LNCaP clone FGC (cell line): Measurements from ENCODE around the gene RGMA.

Experiments
- DNase-seq: peaks from one replicate; pipeline ENCODE4 v3.0.0-alpha.2; 2011; ENCODE audit warnings: low read depth
- H3K4me3 ChIP-seq: 2 replicates; pipeline ENCODE4 v1.5.1; 2011; ENCODE audit warnings: mild to moderate bottlenecking, low read depth, low read length, control low read depth
- TF ChIP-seq, protein P1 (sequence below): IDR thresholded peaks from 2 replicates; pipeline ENCODE4 v1.5.1; 2012; ENCODE audit warnings: mild to moderate bottlenecking; ENCODE audit not compliant: control insufficient read depth, insufficient read depth; ENCODE audit errors: extremely low read depth

The RGMA gene

DNA sequence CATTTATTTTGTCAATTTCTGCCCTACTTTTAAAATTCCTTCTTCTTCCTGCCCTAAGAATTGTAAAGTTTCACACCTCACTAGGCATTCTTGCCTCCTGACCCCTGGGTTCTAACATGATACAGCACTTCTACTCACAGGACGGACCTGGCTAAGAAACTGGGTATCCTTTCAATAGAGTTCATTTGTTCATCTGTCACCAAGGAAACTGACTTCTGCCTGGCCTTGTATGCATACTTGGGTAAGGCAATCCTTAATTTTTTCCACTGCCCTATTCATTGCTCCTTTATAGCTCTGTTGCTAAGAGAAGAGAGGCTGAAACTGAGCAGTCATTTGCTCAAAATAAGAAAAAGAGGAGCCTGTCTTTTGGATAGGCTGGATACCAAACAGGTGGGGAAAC lies 3.3 kb downstream of the RGMA start:
- TF ChIP-seq, protein P1, sequence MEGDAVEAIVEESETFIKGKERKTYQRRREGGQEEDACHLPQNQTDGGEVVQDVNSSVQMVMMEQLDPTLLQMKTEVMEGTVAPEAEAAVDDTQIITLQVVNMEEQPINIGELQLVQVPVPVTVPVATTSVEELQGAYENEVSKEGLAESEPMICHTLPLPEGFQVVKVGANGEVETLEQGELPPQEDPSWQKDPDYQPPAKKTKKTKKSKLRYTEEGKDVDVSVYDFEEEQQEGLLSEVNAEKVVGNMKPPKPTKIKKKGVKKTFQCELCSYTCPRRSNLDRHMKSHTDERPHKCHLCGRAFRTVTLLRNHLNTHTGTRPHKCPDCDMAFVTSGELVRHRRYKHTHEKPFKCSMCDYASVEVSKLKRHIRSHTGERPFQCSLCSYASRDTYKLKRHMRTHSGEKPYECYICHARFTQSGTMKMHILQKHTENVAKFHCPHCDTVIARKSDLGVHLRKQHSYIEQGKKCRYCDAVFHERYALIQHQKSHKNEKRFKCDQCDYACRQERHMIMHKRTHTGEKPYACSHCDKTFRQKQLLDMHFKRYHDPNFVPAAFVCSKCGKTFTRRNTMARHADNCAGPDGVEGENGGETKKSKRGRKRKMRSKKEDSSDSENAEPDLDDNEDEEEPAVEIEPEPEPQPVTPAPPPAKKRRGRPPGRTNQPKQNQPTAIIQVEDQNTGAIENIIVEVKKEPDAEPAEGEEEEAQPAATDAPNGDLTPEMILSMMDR: no peak
- DNase-seq: no peak
- no peak overlapping the region for H3K4me3 ChIP-seq

DNA sequence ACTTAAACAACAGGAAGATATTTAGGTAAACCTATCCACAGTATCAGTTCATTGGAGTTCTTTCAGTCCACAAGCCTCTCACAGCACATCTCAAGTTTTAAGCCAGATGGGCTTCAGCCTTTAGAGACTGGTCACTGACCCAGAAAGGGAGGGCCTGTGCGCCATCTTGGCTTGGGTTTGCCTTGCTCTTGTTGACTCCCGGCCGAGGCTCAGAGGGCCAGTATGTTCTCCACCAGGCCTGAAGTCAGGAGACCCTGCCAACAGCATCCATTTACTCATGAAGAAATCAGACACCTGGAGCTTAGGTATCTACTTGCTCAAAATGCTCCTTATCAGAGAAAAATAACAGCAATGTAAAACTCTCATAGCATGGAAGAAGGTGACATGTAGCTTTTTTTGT lies 6.2 kb downstream of the RGMA start:
- H3K4me3 ChIP-seq: no peak overlapping the region
- DNase-seq: no peak
- TF ChIP-seq, protein P1: no peak

DNA sequence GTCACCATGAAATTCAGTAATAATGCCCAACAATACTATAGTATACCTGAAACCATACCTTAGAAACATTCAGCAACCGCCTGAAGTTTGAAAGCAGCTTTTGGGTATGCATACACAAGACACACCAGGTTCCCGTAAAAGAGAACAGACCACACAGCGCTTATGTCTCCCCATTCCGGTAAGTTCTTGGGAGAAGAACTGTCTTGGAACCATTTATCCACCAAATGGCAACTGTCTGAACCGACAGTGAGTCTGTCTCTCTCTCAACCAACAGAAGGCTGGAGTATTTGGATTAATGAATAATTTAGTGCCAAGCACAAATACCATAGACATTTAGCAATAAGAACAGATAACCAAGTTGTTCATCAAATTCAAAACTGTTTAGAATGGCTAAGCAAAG lies 7.6 kb downstream of the RGMA start:
- TF ChIP-seq, protein P1: no peak
- H3K4me3 ChIP-seq: no peak overlapping the region
- no peak for DNase-seq

DNA sequence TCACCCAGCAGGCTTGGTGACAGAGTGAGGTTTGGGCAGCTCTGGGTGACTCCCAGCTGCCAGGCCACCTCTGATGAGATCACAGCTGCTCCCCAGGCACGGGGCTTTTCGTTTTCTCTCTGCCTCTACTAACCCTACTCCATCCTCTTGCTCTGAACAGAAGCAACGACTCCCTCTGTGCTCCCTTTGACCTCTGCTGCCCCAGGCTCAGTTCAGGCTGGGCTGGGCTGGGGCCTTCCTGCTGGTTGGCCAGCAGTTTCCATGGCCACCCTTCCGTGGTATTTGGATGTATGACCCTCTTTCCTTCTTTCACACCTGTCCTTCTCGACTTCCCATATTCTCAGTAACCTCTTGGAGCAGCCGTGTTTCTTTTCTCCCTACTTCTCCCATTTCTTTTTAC lies 8.6 kb downstream of the RGMA start:
- H3K4me3 ChIP-seq: no peak overlapping the region
- TF ChIP-seq, protein P1: no peak
- DNase-seq: no peak

DNA sequence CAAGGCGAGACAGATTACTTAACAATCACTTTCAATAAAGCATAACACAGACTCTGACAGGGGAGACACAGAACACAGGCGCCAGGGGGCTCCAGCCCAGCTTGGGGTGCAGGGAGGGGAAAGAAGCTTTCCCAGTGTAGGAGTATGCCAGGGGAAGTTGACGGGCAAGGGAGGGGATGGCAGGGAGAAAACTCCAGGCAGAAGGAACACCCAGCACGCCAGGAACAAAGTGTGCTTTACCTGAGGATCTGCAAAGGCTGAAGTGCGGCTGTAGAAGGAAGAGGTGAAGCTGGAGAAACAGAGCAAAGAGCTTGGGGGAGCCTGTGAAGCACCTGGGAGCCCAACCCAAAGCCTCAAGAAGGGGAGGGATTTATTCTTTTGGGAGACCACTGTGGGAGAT lies 12.1 kb downstream of the RGMA start:
- no peak overlapping the region for H3K4me3 ChIP-seq
- DNase-seq: no peak
- TF ChIP-seq, protein P1: no peak

DNA sequence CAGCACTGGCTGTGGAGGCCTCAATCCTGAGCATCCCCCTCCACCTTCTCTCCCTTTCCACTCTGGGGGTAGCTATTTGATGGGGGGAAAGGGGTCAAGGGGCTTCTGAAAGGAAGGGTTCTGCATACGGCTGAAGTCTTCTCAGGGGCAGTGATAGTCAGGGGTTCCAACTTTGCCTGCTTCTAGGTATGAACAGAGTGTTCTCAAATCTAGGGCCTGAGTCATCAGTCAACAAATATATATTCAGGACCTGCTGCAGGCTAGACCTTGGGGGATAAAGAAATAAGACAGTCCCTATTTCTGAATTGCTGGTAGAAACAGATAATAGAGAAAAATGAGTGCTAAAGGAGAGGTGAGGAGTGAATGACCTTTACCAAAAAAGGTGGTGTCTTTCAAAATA lies 12.8 kb downstream of the RGMA start:
- no peak overlapping the region for H3K4me3 ChIP-seq
- no peak for DNase-seq
- TF ChIP-seq, protein P1: no peak

DNA sequence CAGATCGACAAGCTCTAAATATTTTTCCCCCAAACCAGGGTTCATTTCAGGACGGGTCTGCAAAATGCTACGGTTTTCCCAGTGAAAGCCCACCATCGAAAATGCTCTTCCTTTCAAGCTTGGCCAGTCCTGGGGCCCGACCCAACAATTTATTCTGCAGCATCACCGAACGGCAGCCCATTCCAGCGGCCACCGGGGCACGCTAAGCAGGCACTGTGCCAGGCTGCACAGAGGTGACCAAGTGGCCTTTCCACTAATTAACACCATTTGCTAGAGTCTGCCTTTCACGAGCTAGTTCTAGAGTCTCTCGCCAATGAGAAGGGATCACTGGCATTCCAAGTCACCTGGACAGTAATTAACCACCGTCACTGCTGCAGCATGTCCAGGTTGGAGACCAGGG lies 14.4 kb downstream of the RGMA start:
- no peak overlapping the region for H3K4me3 ChIP-seq
- TF ChIP-seq, protein P1: no peak
- no peak for DNase-seq
